GM12878 (cell line): Measurements from ENCODE around the gene SPATA9. TPM values are rescaled to one million over a fixed set of nuclear protein-coding genes. Genes with fewer than 3 reads are reported as not detected.

ENCODE experiments used
- CHD1 ChIP-seq: IDR thresholded peaks from 2 replicates; pipeline ENCODE4 v1.6.1; 2012; ENCODE audit warnings: low read depth, low read length, improper control_type of control experiment
- CREM ChIP-seq: IDR thresholded peaks from 2 replicates; pipeline ENCODE4 v1.6.1; 2014; ENCODE audit warnings: antibody characterized with exemption, low read depth
- FOS ChIP-seq: IDR thresholded peaks from 3 replicates; pipeline ENCODE4 v1.6.1; 2011; ENCODE audit warnings: borderline replicate concordance; ENCODE audit not compliant: insufficient read length; ENCODE audit errors: extremely low read depth
- FOXK2 ChIP-seq: fragments of 450-650 bp; IDR thresholded peaks from 2 replicates; pipeline ENCODE4 v1.6.1; 2017; ENCODE audit warnings: mild to moderate bottlenecking, moderate library complexity
- KDM1A ChIP-seq: fragments of 200-600 bp; sonication (generic); IDR thresholded peaks from 2 replicates; pipeline ENCODE4 v1.6.1; 2016; ENCODE audit warnings: borderline replicate concordance
- LARP7 ChIP-seq: fragments of 450-650 bp; IDR thresholded peaks from 2 replicates; pipeline ENCODE4 v1.6.1; 2017; ENCODE audit warnings: mild to moderate bottlenecking
- MTA3 ChIP-seq: IDR thresholded peaks from 2 replicates; pipeline ENCODE4 v1.6.1; 2012; ENCODE audit warnings: low read length, inconsistent platforms, borderline replicate concordance
- MXI1 ChIP-seq: fragments of 150-350 bp; IDR thresholded peaks from 2 replicates; pipeline ENCODE4 v1.6.1; 2011; ENCODE audit warnings: low read depth, mild to moderate bottlenecking, inconsistent platforms, low read length, improper control_type of control experiment
- MYB ChIP-seq: fragments of 150-350 bp; IDR thresholded peaks from 2 replicates; pipeline ENCODE4 v1.6.1; 2014; ENCODE audit warnings: mild to moderate bottlenecking, low read depth, low read length, borderline replicate concordance
- NR2F1 ChIP-seq: fragments of 450-650 bp; conservative IDR thresholded peaks from 2 replicates; pipeline ENCODE4 v1.6.1; 2017; ENCODE audit warnings: mild to moderate bottlenecking
- PAX5 ChIP-seq: IDR thresholded peaks from 2 replicates; pipeline ENCODE4 v1.6.1; 2011; ENCODE audit warnings: low read depth, low read length, borderline replicate concordance
- POLR2A ChIP-seq: IDR thresholded peaks from 2 replicates; pipeline ENCODE4 v1.6.1; 2011; ENCODE audit warnings: low read depth, mild to moderate bottlenecking, low read length
- POLR2AphosphoS5 ChIP-seq: IDR thresholded peaks from 2 replicates; pipeline ENCODE4 v1.6.1; 2011; ENCODE audit warnings: mild to moderate bottlenecking, low read length, inconsistent platforms
- SIX5 ChIP-seq: IDR thresholded peaks from 2 replicates; pipeline ENCODE4 v1.6.1; 2011; ENCODE audit warnings: mild to moderate bottlenecking, low read depth, low read length, moderate library complexity; ENCODE audit not compliant: severe bottlenecking
- SUZ12 ChIP-seq: fragments of 200-600 bp; sonication (generic); IDR thresholded peaks from one replicate; pipeline ENCODE4 v1.6.1; 2018; ENCODE audit warnings: antibody characterized with exemption, mild to moderate bottlenecking; ENCODE audit not compliant: unreplicated experiment
- TAF1 ChIP-seq: IDR thresholded peaks from 2 replicates; pipeline ENCODE4 v1.6.1; 2011; ENCODE audit warnings: mild to moderate bottlenecking, low read depth, low read length, borderline replicate concordance
- YY1 ChIP-seq: IDR thresholded peaks from 2 replicates; pipeline ENCODE4 v1.6.1; 2011; ENCODE audit warnings: low read depth, mild to moderate bottlenecking, low read length
- ZBED1 ChIP-seq: IDR thresholded peaks from 2 replicates; pipeline ENCODE4 v1.6.1; 2016; ENCODE audit warnings: borderline replicate concordance
- ZNF384 ChIP-seq: IDR thresholded peaks from 2 replicates; pipeline ENCODE4 v1.6.1; 2012; ENCODE audit warnings: low read depth, mild to moderate bottlenecking, low read length, improper control_type of control experiment, borderline replicate concordance
- ZNF622 ChIP-seq: fragments of 450-650 bp; IDR thresholded peaks from 2 replicates; pipeline ENCODE4 v1.6.1; 2017; ENCODE audit warnings: mild to moderate bottlenecking, inconsistent platforms
- polyA plus RNA-seq, 11 experiments: library from polyadenylated mRNA; depleted of rRNA in 4 of 11; unstranded in 6 of 11; stranded (reverse) in 5 of 11; fragments of >200 nt; fragmentation: Nextera tagmentation in 4 of 11; fragmentation: Illumina TruSeq in 1 of 11; extraction: Ambion mirVana in 4 of 11; extraction: Trizol in 1 of 11; gene quantifications; 1 replicate in 1 of 11; 2 replicates in 10 of 11; pipeline versions ENCODE4 v1.2.1 to v1.2.3, GENCODE V29; 2011 to 2016; ENCODE audit warnings: inconsistent platforms in 2 of 11, missing spikeins in 2 of 11, low read depth in 1 of 11
- total RNA-seq, 4 experiments: library from RNA; depleted of rRNA in 3 of 4; stranded (reverse); fragments of >200 nt in 3 of 4; fragmentation: Illumina TruSeq in 1 of 4; extraction: Trizol in 1 of 4; gene quantifications; 2 replicates each; pipeline versions ENCODE4 v1.2.1 to v1.2.3, GENCODE V29; 2013 to 2021
- TF ChIP-seq, protein P1 (sequence below): fragments of 450-650 bp; IDR thresholded peaks from 2 replicates; pipeline ENCODE4 v1.6.1; 2016; ENCODE audit warnings: mild to moderate bottlenecking
- TF ChIP-seq, protein P2 (sequence below): fragments of 150-350 bp; IDR thresholded peaks from 2 replicates; pipeline ENCODE4 v1.6.1; 2016; ENCODE audit warnings: low read depth, low read length
- TF ChIP-seq, protein P3 (sequence below): fragments of 450-650 bp; IDR thresholded peaks from 2 replicates; pipeline ENCODE4 v1.6.1; 2017; ENCODE audit warnings: mild to moderate bottlenecking, moderate library complexity

SPATA9 gene
- total and polyA plus RNA-seq, 10 of the 15 experiments (the other 5 are each of a cell fraction or from before 2014, with no cell fraction given) = 0.11 to 0.49 (median 0.16) TPM; not detected in 1

DNA sequence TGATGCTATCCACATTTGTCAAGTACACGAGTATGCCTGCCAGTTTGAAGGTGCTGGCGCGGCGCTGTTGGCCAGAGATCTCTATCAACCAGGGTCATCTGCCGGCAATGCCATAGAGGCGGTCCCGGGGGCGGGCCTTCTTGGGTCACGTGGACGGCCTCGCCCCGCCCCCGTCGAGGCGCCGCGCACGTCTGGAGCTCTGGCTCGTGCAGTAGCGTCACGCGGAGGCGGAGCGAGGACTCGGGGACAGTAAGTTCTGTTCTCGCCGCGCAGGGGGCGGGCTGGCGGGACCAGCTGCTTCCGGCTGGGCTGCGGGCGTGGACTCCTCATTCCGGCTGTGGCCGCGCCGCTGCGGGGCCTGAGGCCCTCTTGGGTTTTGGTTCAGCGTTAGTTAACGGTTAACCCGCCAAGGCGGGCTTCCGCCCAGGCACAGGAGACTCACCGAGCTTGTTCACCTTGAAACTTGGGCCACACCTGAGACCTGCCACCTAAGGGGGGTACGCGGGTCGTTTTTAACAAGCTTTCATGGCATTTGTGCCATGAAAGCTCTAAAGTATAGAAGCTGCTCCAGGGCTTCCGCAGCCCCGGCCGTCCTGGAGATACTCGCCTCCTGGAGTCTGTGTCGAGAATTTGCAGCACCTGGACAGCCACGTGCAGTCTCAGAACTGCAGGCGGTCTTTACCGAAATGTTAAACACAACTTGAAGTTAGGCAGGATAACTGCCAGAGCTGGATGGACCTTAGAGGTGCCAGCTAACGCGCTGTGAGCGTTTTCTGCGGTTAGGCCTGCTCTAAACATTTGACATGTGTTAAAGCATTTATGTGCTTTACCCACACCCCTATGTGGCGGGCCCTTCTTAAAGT is 36.0 kb downstream of the SPATA9 start, which contains the start of gene RFESD (continued):
- TF ChIP-seq MYB (no peak), YY1 (peak; percentile 61; the same call in 1 of the 2 replicates), POLR2AphosphoS5 (peak; percentile 81), ZNF384 (no peak), ZNF622 (no peak), SIX5 (no peak), KDM1A (no peak), MXI1 (peak; percentile 82; the same call in 1 of the 2 replicates), PAX5 (peak; percentile 48; the same call in 1 of the 2 replicates), POLR2A (peak; percentile 88), CHD1 (no peak), NR2F1 (peak; percentile 55), CREM (peak; percentile 73), ZBED1 (no peak), FOS (no peak), MTA3 (no peak), SUZ12 (no peak), TAF1 (peak; percentile 69; the same call in 1 of the 2 replicates), FOXK2 (no peak), LARP7 (peak; percentile 54; the same call in 1 of the 2 replicates)
- TF ChIP-seq, protein P1, sequence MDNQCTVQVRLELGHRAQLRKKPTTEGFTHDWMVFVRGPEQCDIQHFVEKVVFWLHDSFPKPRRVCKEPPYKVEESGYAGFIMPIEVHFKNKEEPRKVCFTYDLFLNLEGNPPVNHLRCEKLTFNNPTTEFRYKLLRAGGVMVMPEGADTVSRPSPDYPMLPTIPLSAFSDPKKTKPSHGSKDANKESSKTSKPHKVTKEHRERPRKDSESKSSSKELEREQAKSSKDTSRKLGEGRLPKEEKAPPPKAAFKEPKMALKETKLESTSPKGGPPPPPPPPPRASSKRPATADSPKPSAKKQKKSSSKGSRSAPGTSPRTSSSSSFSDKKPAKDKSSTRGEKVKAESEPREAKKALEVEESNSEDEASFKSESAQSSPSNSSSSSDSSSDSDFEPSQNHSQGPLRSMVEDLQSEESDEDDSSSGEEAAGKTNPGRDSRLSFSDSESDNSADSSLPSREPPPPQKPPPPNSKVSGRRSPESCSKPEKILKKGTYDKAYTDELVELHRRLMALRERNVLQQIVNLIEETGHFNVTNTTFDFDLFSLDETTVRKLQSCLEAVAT = no peak
- TF ChIP-seq, protein P2, sequence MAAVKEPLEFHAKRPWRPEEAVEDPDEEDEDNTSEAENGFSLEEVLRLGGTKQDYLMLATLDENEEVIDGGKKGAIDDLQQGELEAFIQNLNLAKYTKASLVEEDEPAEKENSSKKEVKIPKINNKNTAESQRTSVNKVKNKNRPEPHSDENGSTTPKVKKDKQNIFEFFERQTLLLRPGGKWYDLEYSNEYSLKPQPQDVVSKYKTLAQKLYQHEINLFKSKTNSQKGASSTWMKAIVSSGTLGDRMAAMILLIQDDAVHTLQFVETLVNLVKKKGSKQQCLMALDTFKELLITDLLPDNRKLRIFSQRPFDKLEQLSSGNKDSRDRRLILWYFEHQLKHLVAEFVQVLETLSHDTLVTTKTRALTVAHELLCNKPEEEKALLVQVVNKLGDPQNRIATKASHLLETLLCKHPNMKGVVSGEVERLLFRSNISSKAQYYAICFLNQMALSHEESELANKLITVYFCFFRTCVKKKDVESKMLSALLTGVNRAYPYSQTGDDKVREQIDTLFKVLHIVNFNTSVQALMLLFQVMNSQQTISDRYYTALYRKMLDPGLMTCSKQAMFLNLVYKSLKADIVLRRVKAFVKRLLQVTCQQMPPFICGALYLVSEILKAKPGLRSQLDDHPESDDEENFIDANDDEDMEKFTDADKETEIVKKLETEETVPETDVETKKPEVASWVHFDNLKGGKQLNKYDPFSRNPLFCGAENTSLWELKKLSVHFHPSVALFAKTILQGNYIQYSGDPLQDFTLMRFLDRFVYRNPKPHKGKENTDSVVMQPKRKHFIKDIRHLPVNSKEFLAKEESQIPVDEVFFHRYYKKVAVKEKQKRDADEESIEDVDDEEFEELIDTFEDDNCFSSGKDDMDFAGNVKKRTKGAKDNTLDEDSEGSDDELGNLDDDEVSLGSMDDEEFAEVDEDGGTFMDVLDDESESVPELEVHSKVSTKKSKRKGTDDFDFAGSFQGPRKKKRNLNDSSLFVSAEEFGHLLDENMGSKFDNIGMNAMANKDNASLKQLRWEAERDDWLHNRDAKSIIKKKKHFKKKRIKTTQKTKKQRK = no peak
- TF ChIP-seq, protein P3, sequence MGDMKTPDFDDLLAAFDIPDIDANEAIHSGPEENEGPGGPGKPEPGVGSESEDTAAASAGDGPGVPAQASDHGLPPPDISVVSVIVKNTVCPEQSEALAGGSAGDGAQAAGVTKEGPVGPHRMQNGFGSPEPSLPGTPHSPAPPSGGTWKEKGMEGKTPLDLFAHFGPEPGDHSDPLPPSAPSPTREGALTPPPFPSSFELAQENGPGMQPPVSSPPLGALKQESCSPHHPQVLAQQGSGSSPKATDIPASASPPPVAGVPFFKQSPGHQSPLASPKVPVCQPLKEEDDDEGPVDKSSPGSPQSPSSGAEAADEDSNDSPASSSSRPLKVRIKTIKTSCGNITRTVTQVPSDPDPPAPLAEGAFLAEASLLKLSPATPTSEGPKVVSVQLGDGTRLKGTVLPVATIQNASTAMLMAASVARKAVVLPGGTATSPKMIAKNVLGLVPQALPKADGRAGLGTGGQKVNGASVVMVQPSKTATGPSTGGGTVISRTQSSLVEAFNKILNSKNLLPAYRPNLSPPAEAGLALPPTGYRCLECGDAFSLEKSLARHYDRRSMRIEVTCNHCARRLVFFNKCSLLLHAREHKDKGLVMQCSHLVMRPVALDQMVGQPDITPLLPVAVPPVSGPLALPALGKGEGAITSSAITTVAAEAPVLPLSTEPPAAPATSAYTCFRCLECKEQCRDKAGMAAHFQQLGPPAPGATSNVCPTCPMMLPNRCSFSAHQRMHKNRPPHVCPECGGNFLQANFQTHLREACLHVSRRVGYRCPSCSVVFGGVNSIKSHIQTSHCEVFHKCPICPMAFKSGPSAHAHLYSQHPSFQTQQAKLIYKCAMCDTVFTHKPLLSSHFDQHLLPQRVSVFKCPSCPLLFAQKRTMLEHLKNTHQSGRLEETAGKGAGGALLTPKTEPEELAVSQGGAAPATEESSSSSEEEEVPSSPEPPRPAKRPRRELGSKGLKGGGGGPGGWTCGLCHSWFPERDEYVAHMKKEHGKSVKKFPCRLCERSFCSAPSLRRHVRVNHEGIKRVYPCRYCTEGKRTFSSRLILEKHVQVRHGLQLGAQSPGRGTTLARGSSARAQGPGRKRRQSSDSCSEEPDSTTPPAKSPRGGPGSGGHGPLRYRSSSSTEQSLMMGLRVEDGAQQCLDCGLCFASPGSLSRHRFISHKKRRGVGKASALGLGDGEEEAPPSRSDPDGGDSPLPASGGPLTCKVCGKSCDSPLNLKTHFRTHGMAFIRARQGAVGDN = peak; percentile 59
